Hepatocyte (in vitro differentiated cells): Measurements from ENCODE around the gene ASB6.

ENCODE experiments used
- CTCF ChIP-seq: fragments of 200-600 bp; sonication (generic); IDR thresholded peaks from 2 replicates; pipeline ENCODE4 v1.5.1; 2016; ENCODE audit warnings: antibody characterized with exemption, mild to moderate bottlenecking; ENCODE audit not compliant: poor library complexity
- EZH2 ChIP-seq: fragments of 200-600 bp; sonication (generic); IDR thresholded peaks from 2 replicates; pipeline ENCODE4 v1.6.1; 2016; ENCODE audit warnings: antibody characterized with exemption, mild to moderate bottlenecking, borderline replicate concordance

DNA sequence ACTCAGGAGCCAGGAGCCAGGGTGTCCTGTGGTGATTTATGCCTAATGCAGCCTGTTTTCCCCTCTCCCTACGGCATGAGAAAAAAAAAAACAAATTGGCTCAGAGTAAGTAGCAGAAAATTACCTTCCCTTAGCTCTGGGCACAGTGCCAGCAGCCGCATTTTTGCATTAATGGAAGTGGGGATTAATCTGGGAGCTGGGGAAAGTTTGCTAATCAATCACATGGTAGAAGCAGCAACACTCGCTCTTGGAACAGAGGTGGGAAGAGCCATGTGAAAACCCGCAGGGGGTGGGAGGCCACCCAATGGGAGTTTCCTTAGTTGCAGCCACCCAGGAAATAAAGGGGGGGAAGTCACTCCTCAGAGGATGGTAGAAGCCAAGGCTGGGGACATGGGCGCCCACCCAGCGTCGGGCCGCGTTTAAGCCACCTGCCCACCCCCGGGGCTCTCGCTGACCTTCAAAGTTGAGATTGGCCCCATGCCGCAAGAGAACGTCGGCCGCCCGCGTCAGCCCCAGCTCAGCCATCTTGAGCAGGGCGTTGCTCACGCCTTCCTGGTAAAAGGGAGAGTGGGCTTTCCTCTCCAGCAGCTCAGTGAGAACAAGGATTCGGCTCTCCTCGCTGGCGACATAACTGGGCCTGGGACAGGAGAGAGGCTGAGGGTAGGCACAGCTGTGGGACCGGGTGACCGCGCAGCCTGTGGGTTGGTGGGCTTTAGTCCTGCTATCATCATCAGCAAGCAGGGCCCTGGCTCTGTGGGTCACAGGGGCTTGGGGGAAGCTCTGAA is 1.7 kb downstream of the ASB6 start:
- TF ChIP-seq CTCF (no peak), EZH2 (no peak)
